HPDE6-E6E7 (cell line): ENCODE measurements around the gene GNG7.
A peak's percentile ranks its signal among the peaks of the same experiment; 100 is the strongest.
"Not testable (repeated sequence)": the region's sequence is repeated elsewhere in the genome, so short reads cannot be mapped to it uniquely, and the experiment has no call there.

ENCODE experiments used
- DNase-seq: peaks from one replicate; pipeline ENCODE4 v3.0.0; 2011; ENCODE audit warnings: missing footprints; ENCODE audit errors: extremely low spot score

GNG7 gene

GRCh38 chr19:2622371-2622961, 80.0 kb downstream of the GNG7 start:
- not testable (repeated sequence) for DNase-seq

GRCh38 chr19:2619076-2619475, 83.4 kb downstream of the GNG7 start:
- no peak for DNase-seq

DNA sequence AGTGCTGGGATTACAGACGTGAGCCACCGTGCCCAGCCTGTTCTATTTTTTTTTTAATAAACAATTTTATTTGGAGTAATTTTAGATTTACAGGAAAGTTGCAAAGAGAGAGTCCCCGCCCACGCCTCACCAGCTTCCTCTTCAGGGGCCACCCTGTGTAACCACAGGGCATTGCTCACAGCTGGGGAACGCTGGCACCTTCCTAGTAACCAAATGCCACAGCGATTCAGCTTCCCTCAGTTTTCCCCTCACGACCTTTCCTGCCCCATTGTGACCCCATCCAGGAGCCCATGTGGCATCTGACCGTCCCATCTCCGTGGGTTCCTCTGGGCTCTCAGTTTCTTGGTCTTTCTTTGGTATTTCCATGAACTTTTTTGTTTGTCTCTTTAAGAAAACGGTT, 83.9 kb downstream of the GNG7 start:
- DNase-seq, result peak; percentile 65

- DNase-seq, result no peak
These were observed 84.9 kb downstream of the GNG7 start for GRCh38 chr19:2617393-2618165.

DNA sequence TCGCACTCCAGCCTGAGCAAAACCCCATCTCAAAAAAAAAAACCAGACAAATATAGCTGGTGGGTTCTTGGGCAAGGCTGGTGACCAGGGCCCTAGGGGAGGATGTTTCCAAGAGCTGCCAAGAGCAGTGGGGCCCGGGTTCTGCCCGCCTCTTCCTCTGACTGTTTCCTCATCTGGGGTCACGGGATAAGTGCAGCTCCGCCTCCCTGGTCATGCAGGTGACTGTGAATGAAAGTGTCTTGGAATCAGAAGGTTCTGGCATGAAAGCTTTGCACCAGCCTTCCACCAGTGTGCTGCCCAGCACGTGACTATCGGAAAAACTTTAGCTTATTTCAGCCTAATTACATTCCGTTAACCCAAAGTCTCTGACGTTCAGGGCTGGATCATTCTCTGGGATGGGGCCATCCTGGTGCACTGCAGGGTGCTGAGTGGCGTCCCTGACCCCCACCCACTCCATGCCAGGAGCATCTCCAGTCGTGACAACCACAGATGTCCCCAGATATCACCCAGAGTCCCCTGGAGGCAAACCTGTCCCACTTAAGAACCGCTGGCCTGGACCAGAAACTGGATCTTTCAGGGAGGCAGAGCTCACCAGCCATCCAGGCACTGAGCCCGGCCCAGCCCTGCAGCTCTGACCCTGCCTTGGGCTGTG, 85.6 kb downstream of the GNG7 start:
- no peak for DNase-seq

- DNase-seq, result no peak
These were observed 86.7 kb downstream of the GNG7 start for GRCh38 chr19:2615782-2616181.

GRCh38 chr19:2613507-2614295, 88.8 kb downstream of the GNG7 start:
- DNase-seq, result no peak

DNA sequence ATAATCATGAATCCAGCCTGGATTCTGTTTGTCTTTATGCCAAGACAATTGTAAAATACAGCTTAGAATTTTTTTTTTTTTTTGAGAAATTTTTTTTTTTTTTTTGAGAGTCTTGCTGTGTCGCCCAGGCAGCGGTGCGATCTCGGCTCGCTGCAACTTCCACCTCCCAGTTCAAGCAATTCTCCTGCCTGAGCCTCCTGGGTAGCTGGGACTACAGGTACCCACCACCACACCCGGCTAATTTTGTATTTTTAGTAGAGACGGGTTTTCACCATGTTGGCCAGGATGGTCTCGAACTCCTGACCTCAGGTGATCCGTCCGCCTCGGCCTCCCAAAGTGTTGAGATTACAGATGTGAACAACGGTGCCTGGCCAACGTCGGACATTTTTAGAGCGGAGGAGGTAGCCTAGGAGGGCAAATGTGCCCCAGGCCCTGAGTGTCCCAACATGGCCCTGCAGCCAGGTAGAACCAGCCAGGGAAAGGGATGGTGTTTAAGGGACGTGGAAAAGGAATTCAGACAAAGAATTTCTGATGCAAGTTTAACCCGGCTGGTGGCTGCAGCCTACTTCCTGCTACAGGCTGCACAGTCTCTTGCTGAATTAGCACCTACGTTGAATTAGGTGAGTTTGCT, 89.8 kb downstream of the GNG7 start:
- no peak for DNase-seq

DNA sequence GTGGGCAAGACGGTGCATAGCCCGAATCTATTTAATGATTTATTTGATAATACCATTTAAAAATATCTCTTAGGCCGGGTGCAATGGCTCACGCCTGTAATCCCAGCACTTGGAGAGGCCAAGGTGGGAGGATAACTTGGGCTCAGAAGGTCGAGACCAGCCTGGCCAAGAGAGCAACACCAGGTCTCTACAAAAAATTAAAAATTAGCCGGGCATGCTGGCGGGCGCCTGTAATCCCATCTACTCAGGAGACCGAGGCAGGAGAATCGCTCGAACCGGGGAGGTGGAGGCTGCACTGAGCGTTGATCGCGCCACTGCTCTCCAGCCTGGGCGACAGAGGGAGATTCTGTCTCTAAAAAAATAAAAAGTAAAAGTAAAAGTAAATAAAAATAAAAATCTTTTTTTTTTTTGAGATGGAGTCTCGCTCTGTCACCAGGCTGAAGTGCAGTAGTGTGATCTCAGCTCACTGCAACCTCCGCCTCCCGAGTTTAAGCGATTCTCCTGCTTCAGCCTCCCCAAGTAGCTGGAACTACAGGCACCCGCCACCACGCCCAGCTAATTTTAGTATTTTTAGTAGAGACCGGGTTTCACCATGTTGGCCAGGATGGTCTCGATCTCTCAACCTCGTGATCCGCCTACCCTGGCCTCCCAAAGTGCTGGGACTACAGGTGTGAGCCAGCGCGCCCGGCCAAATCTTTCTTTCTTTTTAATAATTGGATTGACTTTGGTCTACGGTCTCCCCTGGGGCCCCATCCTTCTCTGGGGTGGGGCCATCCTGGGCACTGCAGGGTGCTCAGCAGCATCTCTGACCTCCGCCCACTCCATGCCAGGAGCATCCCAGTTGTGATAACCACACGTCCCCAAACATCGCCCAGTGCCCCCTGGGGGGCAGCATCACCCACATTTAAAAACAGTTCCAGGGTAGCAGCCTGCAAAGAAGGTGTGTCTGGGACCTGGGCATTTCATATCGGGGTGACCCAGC, 90.7 kb downstream of the GNG7 start:
- no peak for DNase-seq

DNA sequence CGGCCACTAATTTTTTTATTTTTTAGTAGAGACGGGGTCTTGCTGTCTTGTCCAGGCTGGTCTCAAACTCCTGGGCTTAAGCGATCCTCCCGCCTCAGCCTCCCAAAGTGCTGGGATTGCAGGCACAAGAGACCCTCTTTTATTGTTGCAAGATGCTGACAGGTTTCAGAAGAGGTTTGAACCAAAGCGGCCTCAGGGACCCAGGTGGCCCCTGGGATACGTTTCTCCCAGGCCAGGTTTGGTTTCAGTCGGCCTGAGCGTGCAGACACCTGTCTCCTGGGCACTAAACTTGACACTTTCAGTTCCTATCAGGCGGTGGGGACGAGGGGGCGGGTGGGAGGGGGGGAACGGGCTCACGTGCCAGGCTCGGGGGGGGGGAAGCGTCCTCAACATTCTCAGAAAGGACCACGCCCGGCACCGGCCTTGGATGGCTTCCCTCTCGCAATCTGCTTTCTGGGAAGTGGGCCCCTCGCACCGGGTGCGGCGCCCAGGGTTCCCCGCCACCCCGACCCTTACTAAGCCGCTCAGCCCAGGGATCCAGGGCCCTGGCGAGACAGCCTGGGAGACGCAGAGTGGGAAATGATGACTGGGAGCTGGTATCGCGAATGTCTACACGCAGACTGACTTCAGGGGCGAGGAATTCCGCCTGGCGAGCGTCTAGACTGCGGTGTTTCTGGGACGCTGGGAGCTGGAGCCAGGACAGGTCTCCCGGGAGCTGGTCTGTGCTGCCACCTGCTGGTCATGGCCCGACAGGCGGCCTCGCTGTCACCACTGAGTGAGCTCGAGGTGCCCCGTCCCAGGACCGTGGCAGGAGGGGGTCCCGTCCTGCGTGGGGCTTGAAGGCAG, 91.6 kb downstream of the GNG7 start:
- peak; percentile 84 for DNase-seq

DNA sequence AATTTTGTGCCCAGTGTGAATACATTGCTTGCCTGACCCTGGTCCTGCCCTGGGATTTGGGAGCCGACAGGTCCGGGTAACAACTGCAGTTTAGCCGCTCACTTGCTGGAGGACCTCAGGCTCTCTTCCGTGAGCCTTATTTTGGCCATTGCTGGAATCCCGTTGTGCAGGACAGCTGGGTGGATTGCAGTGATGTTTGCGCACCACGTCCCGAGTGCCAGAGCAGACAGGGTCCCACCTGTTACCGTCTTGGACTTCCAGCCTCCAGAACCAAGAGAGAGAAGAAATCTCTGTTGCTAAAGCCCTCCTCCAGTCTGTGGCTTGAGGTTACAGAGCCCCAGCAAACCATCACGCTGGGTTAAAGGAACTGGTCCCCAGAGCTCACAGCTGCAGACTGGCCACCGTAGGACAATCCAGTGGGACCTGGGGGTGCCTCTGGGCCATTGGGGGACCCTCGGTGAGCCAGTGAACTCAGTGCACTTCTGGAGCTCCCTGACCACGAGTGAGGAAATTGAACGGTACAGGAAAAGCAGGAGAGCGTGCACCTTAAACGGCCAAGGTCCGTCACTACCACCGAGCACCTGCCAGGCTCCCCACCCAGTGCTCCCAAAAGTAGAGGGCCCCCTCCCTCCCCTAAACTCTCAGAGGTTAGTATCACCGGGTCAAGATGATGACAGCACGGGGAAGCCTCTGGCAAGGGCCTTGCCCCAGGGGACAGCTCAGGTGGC, 92.9 kb downstream of the GNG7 start:
- DNase-seq, result no peak

- DNase-seq, result not testable (repeated sequence)
These were observed 93.5 kb downstream of the GNG7 start for GRCh38 chr19:2609034-2609388.

GRCh38 chr19:2608602-2608922, 93.9 kb downstream of the GNG7 start:
- no peak for DNase-seq

- DNase-seq, result no peak
These were observed 94.5 kb downstream of the GNG7 start for GRCh38 chr19:2607712-2608601.

DNA sequence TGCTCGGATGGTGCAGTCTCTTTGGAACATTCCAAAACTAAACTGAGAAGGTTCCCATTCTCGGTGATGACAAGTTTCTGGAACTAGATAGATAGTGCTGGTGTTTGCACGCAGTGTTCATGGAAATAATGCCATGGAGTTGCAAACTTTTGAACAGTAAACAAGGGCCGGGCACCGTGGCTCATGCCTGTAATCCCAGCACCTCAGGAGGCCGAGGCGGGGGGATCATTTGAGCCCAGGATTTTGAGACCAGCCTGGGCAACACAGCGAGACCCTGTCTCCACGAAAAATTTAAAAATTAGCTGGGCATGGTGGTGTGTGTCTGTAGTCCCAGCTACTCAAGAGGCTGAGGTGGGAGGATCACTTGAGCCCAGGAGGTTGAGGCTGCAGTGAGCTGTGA, 95.7 kb downstream of the GNG7 start:
- DNase-seq, result not testable (repeated sequence)

DNA sequence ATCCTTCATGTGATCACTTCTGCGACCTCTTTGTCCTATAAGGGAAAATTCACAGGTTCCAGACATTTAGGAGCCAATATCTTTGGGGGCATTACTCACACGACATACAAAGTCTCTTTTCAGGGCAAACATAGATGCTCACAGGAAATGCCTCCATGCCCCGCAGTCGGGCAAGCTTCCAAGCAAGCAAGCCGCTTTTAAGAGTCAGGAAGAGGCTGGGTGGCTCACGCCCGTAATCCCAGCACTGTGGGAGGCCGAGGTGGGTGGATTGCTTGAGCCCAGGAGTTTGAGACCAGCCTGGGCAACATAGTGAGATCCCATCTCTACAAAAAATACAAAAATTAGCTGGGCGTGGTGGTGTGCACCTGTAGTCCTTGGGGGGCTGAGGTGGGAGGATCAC, 96.6 kb downstream of the GNG7 start:
- DNase-seq, result not testable (repeated sequence)

- DNase-seq, result no peak
These were observed 97.7 kb downstream of the GNG7 start for GRCh38 chr19:2604747-2605329.

DNA sequence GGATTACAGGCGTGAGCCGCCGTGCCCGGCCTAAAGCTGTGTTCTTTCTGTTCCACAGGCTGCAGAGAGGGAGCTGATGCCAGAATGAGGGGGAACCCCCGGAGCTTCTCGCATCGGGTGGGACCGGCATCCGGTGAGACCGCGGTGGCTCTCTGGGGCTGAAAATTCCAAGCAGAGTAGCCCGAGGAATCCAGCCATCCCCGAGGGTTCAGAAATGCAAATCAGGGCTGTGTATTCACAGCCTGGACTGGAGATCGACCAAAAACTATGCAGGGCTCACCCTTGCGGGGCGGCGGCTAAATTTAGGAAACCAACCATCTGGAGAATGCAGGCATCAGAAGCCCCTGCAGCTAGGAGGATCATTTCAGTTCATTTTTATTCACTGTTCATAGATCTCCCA, 99.2 kb downstream of the GNG7 start:
- DNase-seq, result no peak
